Mammary epithelial cell (primary cell): Measurements from ENCODE around the gene OR2H2.

Experiments
- EZH2 ChIP-seq: IDR thresholded peaks from 2 replicates; pipeline ENCODE4 v1.6.1; 2012; ENCODE audit warnings: low read length, inconsistent platforms, borderline replicate concordance
- TF ChIP-seq, protein P1 (sequence below), 2 donors: IDR thresholded peaks in 1 of 2; conservative IDR thresholded peaks in 1 of 2; 2 replicates each; pipeline ENCODE4 v1.5.1; 2011 to 2012; ENCODE audit warnings: inconsistent platforms in 2 of 2, low read length in 2 of 2, mild to moderate bottlenecking in 2 of 2, control low read depth in 1 of 2, low read depth in 1 of 2; ENCODE audit not compliant: insufficient read depth in 1 of 2; ENCODE audit errors: extremely low read depth in 1 of 2

DNA sequence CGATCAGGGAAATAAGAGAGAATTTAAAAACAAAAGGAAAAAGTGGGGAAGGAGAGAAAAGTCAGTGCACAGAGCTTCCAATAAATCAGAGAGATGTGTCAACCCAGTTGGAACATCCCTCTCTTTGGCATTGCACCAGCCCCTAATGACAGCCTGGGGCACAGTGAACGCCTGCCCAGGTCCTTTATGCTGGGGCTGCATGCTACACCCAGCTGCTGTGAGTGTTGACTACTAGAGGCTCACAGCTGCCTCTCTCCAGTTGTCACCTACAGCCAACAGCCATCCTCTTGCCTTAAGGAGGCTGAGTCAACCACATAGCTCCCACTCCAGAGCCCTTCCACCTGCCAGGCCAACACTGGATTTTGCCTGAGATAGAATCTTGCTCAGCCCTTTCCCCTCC, 19.0 kb downstream of the OR2H2 start:
- TF ChIP-seq, protein P1, sequence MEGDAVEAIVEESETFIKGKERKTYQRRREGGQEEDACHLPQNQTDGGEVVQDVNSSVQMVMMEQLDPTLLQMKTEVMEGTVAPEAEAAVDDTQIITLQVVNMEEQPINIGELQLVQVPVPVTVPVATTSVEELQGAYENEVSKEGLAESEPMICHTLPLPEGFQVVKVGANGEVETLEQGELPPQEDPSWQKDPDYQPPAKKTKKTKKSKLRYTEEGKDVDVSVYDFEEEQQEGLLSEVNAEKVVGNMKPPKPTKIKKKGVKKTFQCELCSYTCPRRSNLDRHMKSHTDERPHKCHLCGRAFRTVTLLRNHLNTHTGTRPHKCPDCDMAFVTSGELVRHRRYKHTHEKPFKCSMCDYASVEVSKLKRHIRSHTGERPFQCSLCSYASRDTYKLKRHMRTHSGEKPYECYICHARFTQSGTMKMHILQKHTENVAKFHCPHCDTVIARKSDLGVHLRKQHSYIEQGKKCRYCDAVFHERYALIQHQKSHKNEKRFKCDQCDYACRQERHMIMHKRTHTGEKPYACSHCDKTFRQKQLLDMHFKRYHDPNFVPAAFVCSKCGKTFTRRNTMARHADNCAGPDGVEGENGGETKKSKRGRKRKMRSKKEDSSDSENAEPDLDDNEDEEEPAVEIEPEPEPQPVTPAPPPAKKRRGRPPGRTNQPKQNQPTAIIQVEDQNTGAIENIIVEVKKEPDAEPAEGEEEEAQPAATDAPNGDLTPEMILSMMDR (conservative IDR thresholded peaks at IDR 0.05 in 1 of 2, IDR thresholded peaks at IDR 0.05 in 1 of 2; ENCODE audit: extremely low read depth in 1 of 2, insufficient read depth in 1 of 2, low read depth in 1 of 2, low read length in 2 of 2), result no peak
- no peak for TF ChIP-seq EZH2
